ENCODE results near the gene TMEM225B.
A peak's percentile ranks its signal among the peaks of the same experiment; 100 is the strongest.
"Not testable (repeated sequence)": the region's sequence is repeated elsewhere in the genome, so short reads cannot be mapped to it uniquely, and the experiment has no call there.

TMEM225B gene

DNA sequence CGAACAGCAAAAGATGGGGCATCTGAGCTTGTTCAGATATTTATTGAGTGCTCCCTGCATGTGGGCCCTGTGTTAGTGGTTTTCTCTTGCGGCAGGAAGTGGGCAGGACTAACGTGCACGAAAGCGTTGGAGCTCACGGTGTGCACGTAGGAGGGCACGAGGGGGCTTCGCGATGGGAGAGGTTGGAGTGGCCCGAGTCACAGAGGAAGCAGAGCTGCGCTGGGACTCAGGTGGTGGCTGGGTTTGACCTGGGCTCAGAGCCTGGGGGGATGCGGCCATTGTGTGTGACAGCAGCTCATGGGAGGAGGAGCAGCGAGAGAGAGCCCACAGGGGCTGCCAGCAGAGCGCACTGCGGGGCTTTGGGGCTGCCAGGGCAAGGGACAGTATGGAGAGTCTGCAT lies 26.4 kb downstream of the TMEM225B start:
- peak; percentile 32 for DNase-seq

GRCh38 chr7:99625321-99625720 lies 27.3 kb downstream of the TMEM225B start:
- no peak for DNase-seq

GRCh38 chr7:99625961-99626360 lies 27.9 kb downstream of the TMEM225B start:
- DNase-seq = no peak

DNA sequence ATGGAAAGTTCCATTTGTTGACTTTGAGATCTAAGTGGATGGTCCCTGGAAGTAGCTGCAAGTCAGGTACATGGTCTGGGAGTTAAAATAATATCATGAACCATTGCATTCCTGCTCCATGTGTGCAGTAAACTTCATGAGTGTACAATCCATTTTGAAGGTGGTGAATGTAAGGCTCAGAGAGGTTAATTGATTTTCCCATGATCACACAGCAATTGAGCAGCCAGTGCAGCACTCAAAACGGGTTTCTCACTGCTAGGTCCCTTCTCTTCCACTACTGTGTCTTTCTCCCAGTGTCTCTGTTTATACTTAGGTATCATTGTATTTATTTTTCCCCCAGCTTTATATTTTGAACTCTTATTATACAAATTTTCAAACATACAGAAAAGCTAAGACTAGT lies 28.6 kb downstream of the TMEM225B start:
- no peak for DNase-seq

DNA sequence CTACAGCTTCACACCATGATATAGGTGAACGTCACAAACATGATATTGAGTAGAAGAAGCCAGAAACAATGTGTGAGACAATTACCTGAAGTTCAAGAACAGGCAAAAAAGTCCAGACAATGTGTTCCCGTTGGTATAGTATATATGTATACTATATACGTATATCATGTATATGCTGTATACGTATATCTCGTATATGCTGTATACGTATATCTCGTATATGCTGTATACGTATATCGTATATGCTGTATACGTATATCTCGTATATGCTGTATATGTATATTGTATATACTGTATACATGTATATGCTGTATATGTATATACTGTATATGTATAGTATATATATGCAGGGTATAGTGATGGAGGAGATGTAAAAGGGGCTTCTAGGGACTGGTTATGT lies 29.4 kb downstream of the TMEM225B start:
- DNase-seq = no peak

- no peak for DNase-seq
These were observed 30.7 kb downstream of the TMEM225B start for GRCh38 chr7:99628471-99629465.

- DNase-seq = no peak
These were observed 31.6 kb downstream of the TMEM225B start for GRCh38 chr7:99629643-99630042.

DNA sequence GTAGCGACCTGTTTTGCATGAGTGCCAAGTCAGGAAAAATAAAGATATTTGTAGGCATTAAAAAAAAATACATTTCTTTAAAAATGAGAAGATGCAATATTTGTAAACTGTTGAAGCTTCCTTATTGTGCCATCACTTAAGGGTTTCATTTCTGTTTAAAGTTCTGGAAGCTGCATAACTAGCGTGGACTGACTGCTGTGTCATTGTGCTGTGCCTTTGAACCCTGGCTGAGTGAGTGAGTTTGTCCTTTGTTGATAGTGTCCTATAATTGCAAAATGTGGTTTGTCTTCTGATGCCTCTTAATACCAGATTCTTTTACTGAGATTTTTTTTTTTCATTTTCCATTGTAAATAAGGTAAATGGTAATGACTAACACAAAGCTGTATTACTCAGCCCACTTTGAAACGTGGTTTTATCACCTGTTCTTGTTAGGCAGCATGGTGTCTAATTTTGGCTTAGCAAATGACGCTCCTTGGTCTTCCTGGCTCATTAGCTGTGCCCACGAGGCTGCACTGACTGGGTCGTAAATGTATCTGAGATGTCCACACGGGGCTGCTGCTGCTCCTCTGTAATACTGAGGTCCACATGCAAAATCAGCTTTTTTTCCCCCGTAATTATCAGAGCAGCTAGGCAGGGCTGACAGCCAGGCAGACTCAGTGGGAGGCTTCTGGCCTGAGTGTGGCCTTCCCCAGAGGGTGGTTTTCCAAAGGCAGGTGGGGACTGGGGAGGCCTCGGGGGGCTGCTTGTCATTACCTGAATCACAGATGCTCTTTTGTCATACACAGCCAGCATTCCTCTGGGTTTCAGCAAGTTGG lies 33.4 kb downstream of the TMEM225B start:
- no peak for DNase-seq

- DNase-seq = not testable (repeated sequence)
These were observed 39.3 kb downstream of the TMEM225B start for GRCh38 chr7:99637414-99637813.

GRCh38 chr7:99638731-99639130 lies 40.7 kb downstream of the TMEM225B start:
- DNase-seq = no peak

DNA sequence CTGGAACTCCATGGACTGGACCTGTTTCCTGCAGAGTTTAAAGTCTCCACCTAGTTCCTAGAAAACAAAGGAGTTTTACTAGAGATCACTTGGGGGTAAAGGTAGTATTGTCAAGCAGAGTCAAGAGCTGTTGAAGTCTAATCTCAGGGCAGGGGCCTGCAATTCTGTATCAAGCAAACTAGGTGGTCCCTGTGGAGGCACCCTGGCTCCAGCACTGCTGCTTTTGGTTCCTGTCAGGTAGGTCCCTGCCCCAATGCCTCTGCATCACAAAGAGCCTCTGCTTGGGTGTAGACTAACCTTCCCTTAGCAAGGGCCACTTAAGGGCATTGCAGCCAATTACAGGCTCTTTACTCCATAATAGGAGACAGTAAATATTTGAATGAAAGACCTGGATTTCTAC lies 41.2 kb downstream of the TMEM225B start:
- no peak for DNase-seq

DNA sequence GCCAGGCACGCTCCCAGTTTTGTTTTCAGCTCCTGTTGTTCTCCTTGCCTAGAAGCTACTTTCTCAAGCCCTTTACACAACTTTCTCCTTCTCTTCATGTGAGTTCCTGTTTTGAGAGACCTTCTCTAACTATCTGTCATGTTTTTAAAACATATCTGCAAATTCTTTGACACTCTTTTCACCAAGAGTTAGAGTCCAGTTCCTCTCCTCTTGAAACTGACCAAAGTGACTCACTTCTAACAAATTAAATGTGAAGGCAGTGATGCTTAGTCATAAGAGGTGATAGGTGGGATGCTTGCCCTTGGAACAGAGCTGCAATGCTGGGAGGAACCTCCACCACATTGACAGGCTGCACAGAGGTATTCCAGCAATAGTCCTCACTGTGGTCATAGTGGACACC lies 44.0 kb downstream of the TMEM225B start:
- DNase-seq = no peak

GRCh38 chr7:99643464-99643863 lies 45.4 kb downstream of the TMEM225B start:
- no peak for DNase-seq

GRCh38 chr7:99644431-99644830 lies 46.4 kb downstream of the TMEM225B start:
- DNase-seq = no peak

DNA sequence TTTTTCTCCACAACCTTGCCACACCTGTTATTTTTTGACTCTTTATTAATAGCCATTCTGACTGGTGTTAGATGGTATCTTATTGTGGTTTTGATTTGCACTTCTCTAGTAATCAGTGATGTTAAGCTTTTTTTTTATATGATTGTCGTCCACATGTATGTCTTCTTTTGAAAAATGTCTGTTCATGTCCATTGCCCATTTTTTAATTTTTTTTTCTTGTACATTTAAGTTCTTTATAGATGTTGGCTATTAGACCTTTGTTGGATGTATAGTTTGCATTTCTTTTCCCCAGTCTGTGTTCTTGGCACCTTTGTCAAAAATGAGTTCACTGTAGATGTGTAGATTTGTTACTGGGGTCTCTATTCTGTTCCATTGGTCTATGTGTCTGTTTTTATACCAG lies 47.5 kb downstream of the TMEM225B start:
- no peak for DNase-seq

DNA sequence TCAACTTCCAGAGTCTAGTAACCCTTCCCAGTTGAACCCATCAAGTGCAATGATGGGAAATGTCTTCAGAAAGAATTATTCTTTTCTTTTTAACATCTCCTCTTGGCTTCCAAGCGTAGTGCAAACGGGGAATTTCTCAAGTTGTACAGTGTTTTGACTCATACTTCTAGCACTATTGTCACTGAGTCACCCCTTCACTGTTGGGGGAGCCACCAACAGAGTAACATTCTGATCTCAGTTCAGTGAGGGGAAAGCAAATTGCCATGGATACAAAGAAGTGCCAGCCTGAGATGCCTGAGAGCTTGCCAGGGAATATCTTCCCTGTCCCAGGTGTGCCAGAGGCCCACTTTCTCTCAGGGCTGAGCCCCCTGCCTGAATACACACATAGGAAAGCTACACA lies 50.8 kb downstream of the TMEM225B start:
- no peak for DNase-seq

DNA sequence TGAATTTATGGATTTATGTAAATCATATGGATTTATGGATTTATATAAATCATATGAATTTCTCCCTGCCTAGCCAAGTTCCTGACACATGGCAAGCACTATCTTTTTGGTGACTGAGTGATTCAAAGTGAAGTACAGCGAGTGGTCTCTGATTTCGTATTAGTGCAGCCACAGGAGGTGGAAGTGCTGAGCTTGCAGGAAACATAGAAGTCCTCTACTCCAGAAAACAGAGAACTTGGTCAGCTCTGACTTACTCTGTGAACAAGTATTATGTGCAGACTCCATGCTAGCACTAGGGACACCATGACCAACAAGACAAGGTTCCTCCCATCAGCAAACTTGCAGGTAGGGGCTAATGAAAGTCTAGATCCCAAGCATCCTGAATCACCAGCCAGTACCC lies 53.2 kb downstream of the TMEM225B start:
- DNase-seq = no peak

DNA sequence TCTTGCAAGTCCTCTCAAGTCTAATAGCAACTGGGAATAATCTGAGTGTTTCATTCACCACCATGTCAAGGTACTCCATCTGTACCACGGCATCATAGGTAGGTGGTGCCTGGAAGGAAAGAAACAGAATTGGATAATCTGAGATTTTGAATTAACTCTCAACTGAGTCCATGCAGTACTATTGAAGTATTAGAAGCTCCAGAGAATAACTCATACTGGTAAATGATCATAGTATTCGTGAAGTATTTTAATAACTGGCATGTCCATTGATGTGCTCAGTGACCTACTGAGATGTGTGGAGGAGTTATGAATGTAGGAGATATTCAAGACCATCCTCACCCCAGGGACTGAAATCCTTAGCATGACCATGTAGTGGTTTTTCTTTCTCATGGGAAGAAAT lies 54.6 kb downstream of the TMEM225B start:
- DNase-seq = no peak

GRCh38 chr7:99653269-99653668 lies 55.2 kb downstream of the TMEM225B start:
- not testable (repeated sequence) for DNase-seq

DNA sequence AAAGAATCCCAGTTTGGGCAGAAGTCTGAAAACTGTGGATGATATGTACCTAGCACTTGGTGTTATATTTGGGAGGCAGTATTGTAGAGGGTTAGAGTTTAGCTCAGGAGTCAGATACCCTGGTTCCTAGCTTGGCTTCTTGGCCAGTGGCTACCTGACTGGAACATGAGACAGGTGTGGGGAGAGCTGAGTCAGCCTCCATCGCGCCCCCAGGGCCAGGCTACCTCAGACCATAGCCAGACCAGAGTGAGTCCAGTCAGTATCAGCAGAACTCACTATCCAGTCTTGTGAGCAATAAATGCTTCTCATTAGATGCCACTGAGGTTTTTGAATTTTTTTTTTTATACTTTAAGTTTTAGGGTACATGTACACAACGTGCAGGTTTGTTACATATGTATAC lies 55.7 kb downstream of the TMEM225B start:
- DNase-seq = no peak

- DNase-seq = not testable (repeated sequence)
These were observed 56.6 kb downstream of the TMEM225B start for GRCh38 chr7:99654626-99655025.

DNA sequence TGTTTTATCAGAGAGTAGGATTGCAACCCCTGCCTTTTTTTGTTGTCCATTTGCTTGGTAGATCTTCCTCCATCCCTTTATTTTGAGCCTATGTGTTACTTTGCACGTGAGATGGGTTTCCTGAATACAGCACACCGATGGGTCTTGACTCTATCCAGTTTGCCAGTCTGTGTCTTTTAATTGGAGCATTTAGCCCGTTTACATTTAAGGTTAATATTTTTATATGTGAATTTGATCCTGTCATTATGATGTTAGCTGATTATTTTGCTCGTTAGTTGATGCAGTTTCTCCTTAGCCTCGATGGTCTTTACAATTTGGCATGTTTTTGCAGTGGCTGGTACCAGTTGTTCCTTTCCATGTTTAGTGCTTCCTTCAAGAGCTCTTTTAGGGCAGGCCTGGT lies 59.8 kb downstream of the TMEM225B start:
- not testable (repeated sequence) for DNase-seq

Measured in activated CD4-positive, alpha-beta T cell treated with anti-CD3 and anti-CD28 coated beads for 1 hour (primary cell).